ENCODE measurements around the gene RFLNA. TPM values are rescaled to one million over a fixed set of nuclear protein-coding genes. Genes with fewer than 3 reads are reported as not detected.

Gene RFLNA
- total RNA-seq, 1 donor from 2014 or later, result 0.10 TPM

DNA sequence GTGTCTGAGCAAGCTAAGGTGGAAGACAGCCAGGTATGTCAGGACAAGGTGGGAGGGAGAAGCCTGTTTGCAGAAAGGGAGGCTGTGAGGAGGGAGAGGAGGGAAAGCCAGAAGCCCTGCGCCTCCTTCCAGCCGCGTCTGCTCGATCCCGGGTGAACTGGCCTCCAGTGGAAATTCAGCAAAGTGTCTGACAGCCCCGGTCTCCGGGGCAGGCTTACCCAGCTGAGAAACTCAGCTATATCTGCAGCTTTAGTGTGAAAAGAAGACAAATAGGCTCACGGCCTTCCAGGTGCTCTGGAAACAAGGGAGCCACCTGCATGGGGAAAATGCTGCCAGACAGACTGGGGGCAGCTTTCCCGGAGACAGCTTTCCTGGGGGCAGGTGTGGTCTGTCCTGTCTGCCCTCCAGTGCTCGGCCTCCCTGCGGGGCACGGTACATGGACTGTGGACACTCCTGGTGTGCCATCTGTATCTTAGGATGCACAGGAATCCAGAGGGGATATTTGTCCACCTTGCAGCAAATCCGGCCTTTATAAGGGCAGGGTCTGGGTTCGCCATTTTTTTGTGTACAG is 6.3 kb downstream of the RFLNA start:
- intact Hi-C loops (cut with micrococcal nuclease), result no loop called here
- no peak for DNase-seq
- no peak for ATAC-seq

- no peak for ATAC-seq
- intact Hi-C loops (cut with micrococcal nuclease), result no loop called here
- DNase-seq, result no peak
Observed at GRCh38 chr12:124302241-124302806, 7.4 kb downstream of the RFLNA start.

GRCh38 chr12:124302807-124303578 is 8.1 kb downstream of the RFLNA start:
- ATAC-seq, result no peak
- DNase-seq, result no peak
- intact Hi-C loops (cut with micrococcal nuclease), result no loop called here

DNA sequence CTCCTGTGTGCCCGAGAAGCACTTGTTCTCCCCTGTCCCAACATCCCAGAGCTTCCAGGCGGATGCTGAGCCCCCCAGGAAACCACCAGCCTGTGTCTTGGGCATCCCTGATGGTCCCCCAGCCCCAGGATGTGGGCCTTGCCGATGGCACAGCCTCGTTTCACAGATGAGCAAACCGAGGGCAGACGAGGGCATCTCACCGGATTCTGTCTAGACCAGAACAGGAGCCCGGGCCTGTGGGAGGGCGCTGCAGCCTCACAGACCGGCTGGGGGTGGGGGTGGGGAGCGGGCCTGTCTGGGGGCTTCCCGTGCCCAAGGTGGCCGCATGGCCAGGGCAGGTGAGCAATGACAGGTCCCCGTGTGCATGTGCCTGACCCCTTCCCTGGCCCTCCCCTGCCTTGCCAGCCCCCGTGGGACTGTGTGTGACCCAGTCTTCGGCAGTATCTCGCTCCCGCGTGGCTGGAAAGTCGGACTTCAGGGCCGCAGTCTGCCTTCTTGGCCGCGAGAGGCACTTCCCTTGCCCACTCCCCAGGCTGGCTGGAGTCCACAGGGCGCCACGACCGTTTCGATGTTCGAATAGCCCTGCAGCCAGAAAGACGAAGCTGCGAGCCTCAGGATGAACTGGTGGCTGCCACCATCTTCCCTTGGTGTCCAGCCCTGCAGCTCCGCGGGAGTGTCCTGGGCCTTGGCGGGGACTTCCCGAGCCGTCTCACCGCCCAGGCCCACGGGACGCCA is 8.9 kb downstream of the RFLNA start:
- no peak for DNase-seq
- no peak for ATAC-seq
- intact Hi-C loops (cut with micrococcal nuclease), result no loop called here

DNA sequence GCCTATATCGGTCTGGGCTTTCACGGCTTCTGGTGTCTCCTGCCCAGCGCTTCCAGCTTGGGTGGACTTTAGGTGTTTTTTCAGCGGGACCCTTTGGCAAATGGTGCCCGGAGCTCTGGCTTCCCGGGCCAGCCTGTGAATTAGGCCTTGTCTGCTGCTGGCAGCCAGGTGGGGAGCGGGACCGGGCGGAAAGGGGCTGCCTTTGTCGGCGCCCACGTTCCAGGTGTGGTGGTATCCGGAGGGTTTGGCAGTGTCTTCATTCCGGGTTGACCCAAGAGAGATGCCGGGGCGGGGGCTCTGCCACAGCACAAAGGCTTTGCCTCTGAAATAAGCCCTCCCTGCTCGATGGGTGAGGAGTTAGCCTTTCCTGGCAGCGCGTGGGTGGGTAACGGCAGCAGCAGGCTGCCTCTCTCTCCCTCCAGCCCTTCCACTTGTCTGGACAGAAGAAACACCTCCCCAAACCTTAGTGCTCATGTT is 9.5 kb downstream of the RFLNA start:
- ATAC-seq, result no peak
- no peak for DNase-seq
- intact Hi-C loops (cut with micrococcal nuclease), result no loop called here

GRCh38 chr12:124305136-124305535 is 10.2 kb downstream of the RFLNA start:
- no peak for DNase-seq
- no peak for ATAC-seq
- intact Hi-C loops (cut with micrococcal nuclease), result no loop called here

GRCh38 chr12:124305776-124306685 is 11.1 kb downstream of the RFLNA start:
- no peak for ATAC-seq
- intact Hi-C loops (cut with micrococcal nuclease), result no loop called here
- DNase-seq, result no peak

DNA sequence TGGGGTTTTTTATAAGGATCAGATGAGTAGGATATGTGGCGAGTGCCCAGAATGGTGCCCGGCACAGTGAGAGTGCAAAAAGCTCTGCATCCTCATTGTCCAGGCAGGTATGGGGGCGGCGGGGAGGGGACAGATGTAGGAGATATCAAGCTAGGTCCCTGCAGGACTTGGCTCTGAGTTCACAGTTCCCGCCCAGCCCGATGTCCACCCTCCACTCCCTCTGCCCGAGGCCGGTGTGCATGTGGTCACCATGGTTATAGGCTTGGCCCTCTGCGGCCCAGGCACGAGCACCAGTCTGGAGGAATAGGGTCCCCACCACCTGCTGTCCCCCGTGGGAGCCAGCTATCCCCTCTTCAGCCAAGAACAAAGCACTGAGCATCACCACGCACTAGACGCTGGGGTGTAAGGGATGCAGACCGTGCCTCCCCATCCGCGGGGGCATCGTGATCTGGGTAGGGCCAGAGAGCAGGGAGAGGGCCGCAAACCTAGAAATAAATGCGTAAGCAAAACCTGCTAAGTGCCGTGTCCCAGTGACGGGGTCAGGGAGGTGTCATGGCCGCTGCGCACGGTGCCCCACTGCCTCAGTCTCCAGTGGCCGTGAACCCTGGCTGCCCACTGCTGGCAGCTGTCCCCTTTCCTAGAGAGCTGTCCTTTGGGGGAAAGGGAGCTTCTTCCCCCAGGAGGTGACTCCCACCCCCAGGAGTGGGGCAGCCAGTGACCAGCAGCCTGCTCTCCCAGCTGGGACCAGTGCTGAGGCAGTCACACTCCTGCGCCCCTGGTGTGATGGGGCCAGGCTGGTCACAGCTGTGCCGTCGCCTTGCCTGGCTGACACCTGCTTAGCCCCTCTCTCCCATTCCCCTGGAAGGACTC is 12.0 kb downstream of the RFLNA start:
- ATAC-seq, result no peak
- intact Hi-C loops (cut with micrococcal nuclease), result no loop called here
- no peak for DNase-seq

DNA sequence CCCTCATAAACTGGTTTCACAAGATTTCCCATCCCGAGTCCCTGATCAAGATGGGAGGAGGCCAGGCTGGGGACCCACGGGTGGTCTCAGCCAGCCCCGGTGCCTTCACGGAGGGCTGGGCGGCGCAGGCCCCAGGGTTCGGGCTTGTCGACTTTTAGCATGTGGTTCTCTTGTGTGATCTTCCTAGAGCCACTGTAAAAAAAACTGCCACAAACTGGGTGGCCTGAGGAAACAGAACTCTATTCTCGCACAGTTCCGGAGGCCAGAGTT is 12.6 kb downstream of the RFLNA start:
- intact Hi-C loops (cut with micrococcal nuclease), result no loop called here
- DNase-seq (no peak), ATAC-seq (no peak)

- no peak for ATAC-seq
- DNase-seq, result no peak
- intact Hi-C loops (cut with micrococcal nuclease), result no loop called here
Observed at GRCh38 chr12:124308741-124309140, 13.8 kb downstream of the RFLNA start.

- no peak for ATAC-seq
- intact Hi-C loops (cut with micrococcal nuclease), result no loop called here
- no peak for DNase-seq
Observed at GRCh38 chr12:124309231-124309630, 14.3 kb downstream of the RFLNA start.

- DNase-seq (no peak), ATAC-seq (no peak)
- intact Hi-C loops (cut with micrococcal nuclease), result loop anchor here (10.0 kb wide), 1 partner anchor 465 kb away; no protein-coding TSS in a partner anchor
Observed at GRCh38 chr12:124309744-124310143, 14.9 kb downstream of the RFLNA start.

GRCh38 chr12:124310178-124310577 is 15.3 kb downstream of the RFLNA start:
- DNase-seq (no peak), ATAC-seq (no peak)
- intact Hi-C loops (cut with micrococcal nuclease), result loop anchor here (10.0 kb wide), 1 partner anchor 465 kb away; no protein-coding TSS in a partner anchor

DNA sequence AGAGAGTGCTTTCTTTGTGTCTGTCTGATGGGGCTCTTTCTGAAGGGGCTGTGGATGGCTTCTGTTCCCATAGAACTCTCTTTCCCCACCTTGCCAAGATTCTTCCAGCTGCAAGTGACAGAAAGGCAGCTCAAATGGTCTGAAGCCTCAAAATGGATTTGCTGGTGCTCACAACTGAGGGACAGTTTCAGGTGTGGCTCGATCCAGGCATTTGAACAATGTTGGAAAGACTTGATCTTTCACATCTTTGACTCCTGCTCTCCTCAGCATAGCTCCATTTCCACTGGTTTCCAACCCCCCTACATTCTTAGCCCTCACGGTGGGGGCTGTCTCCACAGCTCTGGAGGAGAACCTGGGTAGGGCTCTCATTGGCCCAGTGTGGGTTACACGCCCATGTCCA is 15.9 kb downstream of the RFLNA start:
- ATAC-seq, result no peak
- intact Hi-C loops (cut with micrococcal nuclease), result loop anchor here (10.0 kb wide), 1 partner anchor 464 kb away; no protein-coding TSS in a partner anchor

DNA sequence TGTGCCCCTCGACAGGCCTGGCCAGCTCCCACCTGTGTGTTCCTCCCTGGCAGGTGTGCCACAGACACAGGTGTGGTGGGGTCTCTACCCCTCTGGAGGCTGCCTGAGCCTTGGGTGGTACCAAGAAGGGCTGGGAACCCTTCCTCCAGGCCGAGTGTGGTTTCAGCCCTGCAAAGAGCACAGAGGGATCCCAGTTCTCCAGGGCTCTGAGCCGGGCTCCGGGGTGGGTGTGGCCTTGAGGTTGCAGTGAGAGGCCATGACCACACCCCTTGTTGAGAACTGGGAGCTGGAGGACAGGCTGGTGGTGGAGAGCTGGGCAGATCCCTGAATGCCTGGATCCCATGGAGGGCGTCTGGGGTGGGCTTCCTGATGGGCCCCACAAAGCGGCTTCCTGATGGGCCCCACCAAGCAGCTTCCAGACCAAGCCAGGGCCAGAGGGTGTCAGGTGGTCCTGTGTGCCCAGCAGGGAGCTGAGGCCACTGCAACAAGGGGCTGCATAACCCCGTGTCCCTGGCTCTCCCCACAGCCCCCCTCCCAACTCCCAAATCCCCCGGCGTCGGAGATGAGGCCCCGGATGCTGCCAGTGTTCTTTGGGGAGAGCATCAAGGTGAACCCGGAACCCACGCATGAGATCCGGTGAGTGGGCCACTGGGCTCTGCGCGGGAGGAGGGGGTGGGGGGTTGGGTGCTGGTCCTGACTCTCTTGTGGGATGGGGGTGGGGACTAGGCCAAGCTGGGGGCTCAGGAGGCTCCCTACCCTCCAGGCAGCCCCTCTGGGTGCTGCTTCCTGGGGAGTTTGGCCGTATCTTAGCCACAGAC is 16.6 kb downstream of the RFLNA start:
- intact Hi-C loops (cut with micrococcal nuclease), result loop anchor here (10.0 kb wide), 1 partner anchor 463 kb away; no protein-coding TSS in a partner anchor
- ATAC-seq, result no peak
- no peak for DNase-seq

More for the DNA sequence above, 15.9 kb downstream of the RFLNA start:
- DNase-seq, result no peak

GRCh38 chr12:124312601-124313000 is 17.7 kb downstream of the RFLNA start:
- DNase-seq (no peak), ATAC-seq (no peak)
- intact Hi-C loops (cut with micrococcal nuclease), result loop anchor here (10.0 kb wide), 1 partner anchor 462 kb away; no protein-coding TSS in a partner anchor

GRCh38 chr12:124314207-124314606 is 19.3 kb downstream of the RFLNA start:
- ATAC-seq (no peak), DNase-seq (no peak)
- intact Hi-C loops (cut with micrococcal nuclease), result loop anchor here (10.0 kb wide), 1 partner anchor 461 kb away; no protein-coding TSS in a partner anchor
